HCT116 (cell line): Measurements from ENCODE around the gene ITGAL. TPM values are rescaled to one million over a fixed set of nuclear protein-coding genes. Genes with fewer than 3 reads are reported as not detected.

Experiments
- ATAC-seq: fragments of 200-7000 bp; cut with Tn5 transposase; 2 replicates; pipeline ENCODE4 v1.9.1; 2020; ENCODE audit warnings: mild to moderate bottlenecking, moderate library complexity
- BruUV-seq: library from RNA; stranded (reverse); fragments of 400-500 nt; replicated peaks from 2 replicates; lab custom pipeline; 2021; lab: Mats Ljungman, UMichigan
- CTCF ChIA-PET: fragments of 300-600 bp; sonication (Branson Sonifier 250); formaldehyde crosslinking; loops from one replicate; lab custom pipeline; 2021; ENCODE audit warnings: antibody characterized with exemption; lab: Charles Lee
- POLR2A ChIA-PET: fragments of 300-600, 350-600 bp; sonication (Branson Sonifier 250); formaldehyde crosslinking; loops from one replicate; lab custom pipeline; 2021; ENCODE audit warnings: antibody characterized with exemption; lab: Charles Lee
- RAD21 ChIA-PET, 2 experiments: fragments of 300-600 bp; sonication (Branson Sonifier 250); formaldehyde crosslinking; loops; one replicate each; lab custom pipeline; 2023; ENCODE audit warnings: low total read pairs in 2 of 2; ENCODE audit not compliant: uncharacterized antibody in 2 of 2, unreplicated experiment in 2 of 2, low non-redundant PET in 1 of 2; lab: Charles Lee
- DNase-seq: peaks from one replicate; pipeline ENCODE4 v3.0.0-alpha.2; 2010; ENCODE audit warnings: low read depth, low spot score
- H2AFZ ChIP-seq: fragments of 200-600 bp; shearing (Covaris generic), sonication (generic); 2 replicates; pipeline ENCODE4 v1.6.1; 2017; ENCODE audit warnings: low read depth, mixed run types, mixed read lengths, antibody characterized with exemption, low read length; ENCODE audit not compliant: poor library complexity, severe bottlenecking
- H3K27ac ChIP-seq: 2 replicates; pipeline ENCODE4 v1.5.1; 2012; ENCODE audit warnings: low read depth, low read length
- H3K27me3 ChIP-seq: fragments of 200-600 bp; sonication (generic); 2 replicates; pipeline ENCODE4 v1.6.1; 2016; ENCODE audit warnings: mixed run types, low read length, mixed read lengths; ENCODE audit not compliant: insufficient read depth
- H3K36me3 ChIP-seq, 2 experiments: fragments of 200-500 bp in 1 of 2; fragments of 200-600 bp in 1 of 2; sonication (Bioruptor generic) in 1 of 2; sonication (generic) in 1 of 2; 2 replicates each; pipeline versions ENCODE4 v1.5.1 to v1.6.1; 2014 to 2016; ENCODE audit warnings: low read length in 2 of 2, inconsistent platforms in 1 of 2, mixed read lengths in 1 of 2, mixed run types in 1 of 2; ENCODE audit not compliant: insufficient read depth in 2 of 2, control insufficient read depth in 1 of 2
- H3K4me1 ChIP-seq, 2 experiments: fragments of 200-600 bp in 1 of 2; sonication (generic) in 1 of 2; 2 replicates each; pipeline versions ENCODE4 v1.5.1 to v1.6.1; 2012 to 2017; ENCODE audit warnings: low read length in 2 of 2, inconsistent platforms in 1 of 2, mild to moderate bottlenecking in 1 of 2, mixed read lengths in 1 of 2, mixed run types in 1 of 2, moderate library complexity in 1 of 2; ENCODE audit not compliant: insufficient read depth in 2 of 2, control insufficient read depth in 1 of 2
- H3K4me2 ChIP-seq: fragments of 200-600 bp; sonication (generic); 2 replicates; pipeline ENCODE4 v1.6.1; 2017; ENCODE audit warnings: mixed run types, low read length, mixed read lengths
- H3K4me3 ChIP-seq, 2 experiments: fragments of 200-600 bp in 1 of 2; sonication (generic) in 1 of 2; replicated peaks in 1 of 2; 2 replicates each; pipeline ENCODE4 v1.5.1; 2011 to 2016; ENCODE audit warnings: low read length in 2 of 2, control low read depth in 1 of 2, low read depth in 1 of 2, mild to moderate bottlenecking in 1 of 2, mixed read lengths in 1 of 2, mixed run types in 1 of 2
- H3K79me2 ChIP-seq: fragments of 200-600 bp; sonication (generic); 2 replicates; pipeline ENCODE4 v1.6.1; 2017; ENCODE audit warnings: mild to moderate bottlenecking, mixed run types, low read length, moderate library complexity, mixed read lengths; ENCODE audit not compliant: insufficient read depth
- H3K9ac ChIP-seq: fragments of 200-600 bp; sonication (generic); 2 replicates; pipeline ENCODE4 v1.6.1; 2016; ENCODE audit warnings: low read length, mixed read lengths
- H3K9me2 ChIP-seq: fragments of 200-600 bp; sonication (generic), shearing (Covaris generic); 2 replicates; pipeline ENCODE4 v1.6.1; 2017; ENCODE audit warnings: mixed run types, mild to moderate bottlenecking, moderate library complexity; ENCODE audit not compliant: insufficient read depth
- H3K9me3 ChIP-seq, 2 experiments: fragments of 200-500 bp in 1 of 2; fragments of 200-600 bp in 1 of 2; sonication (Bioruptor generic) in 1 of 2; sonication (generic) in 1 of 2; 2 replicates each; pipeline ENCODE4 v1.6.1; 2014 to 2017; ENCODE audit warnings: low read length in 2 of 2, mixed read lengths in 2 of 2, inconsistent platforms in 1 of 2, low read depth in 1 of 2, mild to moderate bottlenecking in 1 of 2, mixed run types in 1 of 2, moderate library complexity in 1 of 2; ENCODE audit not compliant: control insufficient read depth in 1 of 2, insufficient read depth in 1 of 2
- H4K20me1 ChIP-seq: fragments of 200-600 bp; sonication (generic), shearing (Covaris generic); 2 replicates; pipeline ENCODE4 v1.6.1; 2017; ENCODE audit warnings: mixed run types, mild to moderate bottlenecking, moderate library complexity; ENCODE audit not compliant: insufficient read depth
- ATF3 ChIP-seq: IDR thresholded peaks from 2 replicates; pipeline ENCODE4 v1.6.1; 2012
- MAX ChIP-seq: IDR thresholded peaks from 2 replicates; pipeline ENCODE4 v1.6.1; 2012
- POLR2A ChIP-seq: IDR thresholded peaks from 2 replicates; pipeline ENCODE4 v1.7.0; 2011; ENCODE audit warnings: borderline replicate concordance; ENCODE audit not compliant: insufficient read depth, insufficient read length; ENCODE audit errors: extremely low read depth
- REST ChIP-seq: IDR thresholded peaks from 2 replicates; pipeline ENCODE4 v1.6.1; 2012; ENCODE audit warnings: low read depth
- SIN3A ChIP-seq: IDR thresholded peaks from 2 replicates; pipeline ENCODE4 v1.6.1; 2012; ENCODE audit warnings: low read depth
- SP1 ChIP-seq: IDR thresholded peaks from 2 replicates; pipeline ENCODE4 v1.6.1; 2012; ENCODE audit warnings: low read depth
- SRF ChIP-seq: IDR thresholded peaks from 2 replicates; pipeline ENCODE4 v1.6.1; 2012; ENCODE audit warnings: low read depth
- YY1 ChIP-seq: IDR thresholded peaks from 2 replicates; pipeline ENCODE4 v1.6.1; 2011; ENCODE audit warnings: low read length, low read depth, moderate library complexity, mild to moderate bottlenecking; ENCODE audit not compliant: insufficient replicate concordance; ENCODE audit errors: extremely low read depth
- ZFX ChIP-seq: fragments of 450-650 bp; IDR thresholded peaks from 2 replicates; pipeline ENCODE4 v1.6.1; 2017
- ZNF274 ChIP-seq: fragments of 200-500 bp; sonication (Bioruptor generic); IDR thresholded peaks from 2 replicates; pipeline ENCODE4 v1.6.1; 2014; ENCODE audit warnings: mild to moderate bottlenecking, low read depth, low read length, inconsistent platforms
- intact Hi-C: fragments of 100-400 bp; cut with micrococcal nuclease; formaldehyde crosslinking; loops from 2 replicates; pipeline ENCODE4 v1.10.0; 2022
- total RNA-seq: library from RNA; stranded (reverse); gene quantifications from one replicate; pipeline ENCODE4 v1.2.1, GENCODE V29; 2021; ENCODE audit not compliant: unreplicated experiment

ITGAL gene
- total RNA-seq, 1 experiment from 2014 or later = 1.4 TPM

GRCh38 chr16:30509081-30509765, 36.7 kb downstream of the ITGAL start:
- no peaks in the 10 kb centered on the region for H3K9me2 ChIP-seq
- DNase-seq (no peak), ATAC-seq (no peak)
- no peak overlapping the region for H3K4me3 ChIP-seq
- TF ChIP-seq SIN3A (no peak), ZNF274 (no peak), SRF (no peak), SP1 (no peak), ZFX (no peak), YY1 (no peak), REST (no peak), POLR2A (no peak), MAX (no peak), ATF3 (no peak)
- no peaks in the 10 kb centered on the region for H3K4me1 ChIP-seq
- H4K20me1 ChIP-seq = no peaks in the 10 kb centered on the region
- POLR2A ChIA-PET = no interaction called here
- H3K4me2 ChIP-seq = no peak overlapping the region
- H3K79me2 ChIP-seq = no peaks in the 10 kb centered on the region
- H3K27ac ChIP-seq = no peak overlapping the region
- intact Hi-C loops = no loop called here
- H3K9ac ChIP-seq = no peak overlapping the region
- no TSS peak for BruUV-seq
- H3K36me3 ChIP-seq = no peaks in the 10 kb centered on the region
- CTCF ChIA-PET = no interaction called here
- RAD21 ChIA-PET = no interaction called here
- no peak overlapping the region for H2AFZ ChIP-seq
- no peaks in the 10 kb centered on the region for H3K9me3 ChIP-seq
- H3K27me3 ChIP-seq = no peaks in the 10 kb centered on the region
